Keratinocyte (primary cell): ENCODE measurements around the gene PRKCE. TPM values are rescaled to one million over a fixed set of nuclear protein-coding genes. Genes with fewer than 3 reads are reported as not detected.

Experiments used
- DNase-seq: peaks from one replicate; pipeline ENCODE4 v3.0.0-alpha.2; 2011; ENCODE audit warnings: low read depth, missing footprints, low spot score
- FAIRE-seq: peaks from 2 replicates; lab custom pipeline; 2011; peaks lifted over from hg19 to GRCh38; lab: Jason Lieb, UNC
- H2AFZ ChIP-seq: 2 replicates; pipeline ENCODE4 v1.6.0; 2012; ENCODE audit warnings: low read length, control low read depth, inconsistent platforms; ENCODE audit not compliant: control insufficient read depth
- H3K27ac ChIP-seq: 2 replicates; pipeline ENCODE4 v1.5.1; 2011; ENCODE audit warnings: low read length; ENCODE audit not compliant: control insufficient read depth, insufficient read depth
- H3K27me3 ChIP-seq: 3 replicates; pipeline ENCODE4 v1.6.0; 2011; ENCODE audit warnings: low read length; ENCODE audit not compliant: control insufficient read depth, insufficient read depth; ENCODE audit errors: extremely low read depth
- H3K36me3 ChIP-seq, 2 experiments: 2 replicates in 1 of 2; 3 replicates in 1 of 2; pipeline ENCODE4 v1.5.1; 2011; ENCODE audit warnings: low read length in 2 of 2, mild to moderate bottlenecking in 1 of 2; ENCODE audit not compliant: control insufficient read depth in 2 of 2, insufficient read depth in 2 of 2; ENCODE audit errors: extremely low read depth in 1 of 2
- H3K4me1 ChIP-seq: 3 replicates; pipeline ENCODE4 v1.5.1; 2011; ENCODE audit warnings: low read length; ENCODE audit not compliant: control insufficient read depth, insufficient read depth; ENCODE audit errors: extremely low read depth
- H3K4me2 ChIP-seq: 3 replicates; pipeline ENCODE4 v1.6.0; 2011; ENCODE audit warnings: low read depth, low read length; ENCODE audit not compliant: control insufficient read depth, insufficient read depth; ENCODE audit errors: extremely low read depth
- H3K4me3 ChIP-seq, 3 experiments: fragments of 200-600 bp in 1 of 3; sonication (generic) in 1 of 3; 2 replicates in 2 of 3; 3 replicates in 1 of 3; pipeline ENCODE4 v1.5.1; 2011 to 2016; ENCODE audit warnings: low read length in 3 of 3, mild to moderate bottlenecking in 3 of 3, control low read depth in 2 of 3, inconsistent platforms in 1 of 3, low read depth in 1 of 3, mixed read lengths in 1 of 3, mixed run types in 1 of 3, moderate library complexity in 1 of 3; ENCODE audit not compliant: control insufficient read depth in 2 of 3, insufficient read depth in 2 of 3; ENCODE audit errors: extremely low read depth in 1 of 3
- H3K79me2 ChIP-seq: 2 replicates; pipeline ENCODE4 v1.6.0; 2012; ENCODE audit warnings: low read length; ENCODE audit not compliant: control insufficient read depth, insufficient read depth
- H3K9ac ChIP-seq: 3 replicates; pipeline ENCODE4 v1.6.0; 2011; ENCODE audit warnings: low read length; ENCODE audit not compliant: control insufficient read depth, insufficient read depth; ENCODE audit errors: extremely low read depth
- H3K9me1 ChIP-seq: 3 replicates; pipeline ENCODE4 v1.6.0; 2011; ENCODE audit warnings: low read length; ENCODE audit not compliant: control insufficient read depth, insufficient read depth; ENCODE audit errors: extremely low read depth
- H3K9me3 ChIP-seq: 2 replicates; pipeline ENCODE4 v1.5.1; 2012; ENCODE audit warnings: low read depth, low read length; ENCODE audit not compliant: control insufficient read depth
- H4K20me1 ChIP-seq: 3 replicates; pipeline ENCODE4 v1.6.0; 2011; ENCODE audit warnings: low read length; ENCODE audit not compliant: control insufficient read depth, insufficient read depth; ENCODE audit errors: extremely low read depth
- EZH2 ChIP-seq: IDR thresholded peaks from one replicate; pipeline ENCODE4 v1.6.1; 2012; ENCODE audit warnings: inconsistent platforms, mild to moderate bottlenecking, low read length, moderate library complexity
- dilution Hi-C: fragments of 300-500 bp; cut with MboI; formaldehyde crosslinking; loops from one replicate; pipeline ENCODE4 v1.7.0; 2020; ENCODE audit warnings: low sequenced_read_pairs; ENCODE audit not compliant: extremely low pct_ligation_motif_present
- polyA plus RNA-seq, 5 experiments: library from polyadenylated mRNA; depleted of rRNA in 3 of 5; stranded (reverse) in 3 of 5; stranded (forward) in 1 of 5; unstranded in 1 of 5; fragments of >200 nt; gene quantifications; 1 replicate in 1 of 5; 2 replicates in 3 of 5; 3 replicates in 1 of 5; pipeline versions ENCODE4 v1.2.1 to v1.2.3, GENCODE V29; 2011 to 2012; ENCODE audit warnings: missing spikeins in 2 of 5, low read depth in 1 of 5, low replicate concordance in 1 of 5
- TF ChIP-seq, protein P1 (sequence below), 3 experiments: IDR thresholded peaks in 1 of 3; conservative IDR thresholded peaks in 1 of 3; optimal IDR thresholded peaks in 1 of 3; 2 replicates in 2 of 3; 3 replicates in 1 of 3; pipeline versions ENCODE3 to v1.5.1; 2011; ENCODE audit warnings: low read length in 3 of 3, mild to moderate bottlenecking in 3 of 3, moderate library complexity in 2 of 3, control low read depth in 1 of 3, inconsistent platforms in 1 of 3; ENCODE audit not compliant: insufficient read depth in 2 of 3; ENCODE audit errors: extremely low read depth in 1 of 3

Gene PRKCE
- polyA plus RNA-seq, 1 donor (not counting 4 experiments of a cell fraction or from before 2014, with no cell fraction given): 2.0 TPM

DNA sequence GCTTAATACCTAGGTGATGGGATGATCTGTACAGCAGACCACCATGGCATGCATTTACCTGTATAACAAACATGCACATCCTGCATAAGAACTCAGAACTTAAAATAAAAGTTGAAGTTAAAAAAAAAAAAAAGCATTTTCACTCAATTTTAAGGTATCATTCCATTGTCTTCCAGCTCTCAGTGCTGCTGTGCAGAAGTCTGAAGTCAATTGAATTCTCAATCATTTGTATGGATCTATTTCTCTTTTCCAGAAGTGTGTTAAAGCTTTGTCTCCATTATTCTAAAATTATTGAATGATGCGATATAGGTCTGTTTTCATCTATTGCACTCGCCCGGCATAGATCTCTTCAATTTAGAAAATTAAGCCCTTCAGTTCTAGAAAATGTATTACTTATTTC lies 443.2 kb downstream of the PRKCE start:
- H3K4me2 ChIP-seq: no peak overlapping the region
- TF ChIP-seq, protein P1, sequence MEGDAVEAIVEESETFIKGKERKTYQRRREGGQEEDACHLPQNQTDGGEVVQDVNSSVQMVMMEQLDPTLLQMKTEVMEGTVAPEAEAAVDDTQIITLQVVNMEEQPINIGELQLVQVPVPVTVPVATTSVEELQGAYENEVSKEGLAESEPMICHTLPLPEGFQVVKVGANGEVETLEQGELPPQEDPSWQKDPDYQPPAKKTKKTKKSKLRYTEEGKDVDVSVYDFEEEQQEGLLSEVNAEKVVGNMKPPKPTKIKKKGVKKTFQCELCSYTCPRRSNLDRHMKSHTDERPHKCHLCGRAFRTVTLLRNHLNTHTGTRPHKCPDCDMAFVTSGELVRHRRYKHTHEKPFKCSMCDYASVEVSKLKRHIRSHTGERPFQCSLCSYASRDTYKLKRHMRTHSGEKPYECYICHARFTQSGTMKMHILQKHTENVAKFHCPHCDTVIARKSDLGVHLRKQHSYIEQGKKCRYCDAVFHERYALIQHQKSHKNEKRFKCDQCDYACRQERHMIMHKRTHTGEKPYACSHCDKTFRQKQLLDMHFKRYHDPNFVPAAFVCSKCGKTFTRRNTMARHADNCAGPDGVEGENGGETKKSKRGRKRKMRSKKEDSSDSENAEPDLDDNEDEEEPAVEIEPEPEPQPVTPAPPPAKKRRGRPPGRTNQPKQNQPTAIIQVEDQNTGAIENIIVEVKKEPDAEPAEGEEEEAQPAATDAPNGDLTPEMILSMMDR (optimal IDR thresholded peaks at IDR 0.05 in 1 of 3, IDR thresholded peaks at IDR 0.05 in 1 of 3, conservative IDR thresholded peaks at IDR 0.05 in 1 of 3; ENCODE audit: extremely low read depth in 1 of 3, insufficient read depth in 2 of 3, low read length in 3 of 3): no peak
- no peak for TF ChIP-seq EZH2
- H3K9me1 ChIP-seq: no peaks in the 10 kb centered on the region
- no peak for DNase-seq
- no peaks in the 10 kb centered on the region for H3K36me3 ChIP-seq
- no peak for FAIRE-seq
- H3K4me1 ChIP-seq: peaks cover 24% of the 10 kb centered on the region
- H3K27ac ChIP-seq: no peak overlapping the region
- H3K9ac ChIP-seq: no peak overlapping the region
- no peaks in the 10 kb centered on the region for H4K20me1 ChIP-seq
- no peaks in the 10 kb centered on the region for H3K9me3 ChIP-seq
- no peaks in the 10 kb centered on the region for H3K27me3 ChIP-seq
- no peak overlapping the region for H3K4me3 ChIP-seq
- dilution Hi-C loops: no loop called here
- H2AFZ ChIP-seq: no peak overlapping the region
- no peaks in the 10 kb centered on the region for H3K79me2 ChIP-seq

DNA sequence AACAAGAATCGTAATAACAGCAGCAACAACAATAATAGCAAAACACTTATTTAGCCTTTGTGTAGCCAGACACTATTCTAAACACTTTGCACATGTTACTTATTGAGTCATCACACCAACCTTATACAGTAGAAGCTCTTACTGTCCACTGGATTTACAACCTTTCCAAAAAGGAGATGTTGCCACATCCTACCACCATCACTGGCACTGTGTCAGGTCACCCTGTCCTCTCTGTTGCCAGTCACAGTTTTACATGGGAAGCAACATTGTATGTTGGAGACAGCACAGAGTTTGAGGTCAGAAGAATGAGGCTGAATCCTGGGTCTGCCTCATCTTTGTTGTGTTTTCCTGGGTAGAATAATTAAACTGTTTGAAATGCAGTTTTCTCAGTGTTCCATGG lies 444.4 kb downstream of the PRKCE start:
- DNase-seq (no peak), FAIRE-seq (no peak)
- Histone ChIP-seq H3K4me1 (peaks cover 24% of the 10 kb centered on the region), H3K9me1 (no peaks in the 10 kb centered on the region), H3K79me2 (no peaks in the 10 kb centered on the region), H3K4me3 (no peak overlapping the region), H3K27me3 (no peaks in the 10 kb centered on the region), H3K36me3 (no peaks in the 10 kb centered on the region), H3K9me3 (no peaks in the 10 kb centered on the region), H3K9ac (no peak overlapping the region), H3K27ac (no peak overlapping the region), H2AFZ (no peak overlapping the region), H3K4me2 (no peak overlapping the region), H4K20me1 (no peaks in the 10 kb centered on the region)
- no peak for TF ChIP-seq EZH2
- TF ChIP-seq, protein P1 (optimal IDR thresholded peaks at IDR 0.05 in 1 of 3, IDR thresholded peaks at IDR 0.05 in 1 of 3, conservative IDR thresholded peaks at IDR 0.05 in 1 of 3; ENCODE audit: extremely low read depth in 1 of 3, insufficient read depth in 2 of 3, low read length in 3 of 3): no peak
- dilution Hi-C loops: no loop called here
